H1 (cell line): ENCODE results near the gene TPPP. TPM values are rescaled to one million over a fixed set of nuclear protein-coding genes. Genes with fewer than 3 reads are reported as not detected.

Experiments
- EGR1 ChIP-seq: IDR thresholded peaks from 2 replicates; pipeline ENCODE4 v1.6.1; 2011; ENCODE audit warnings: low read depth, low read length, borderline replicate concordance
- FOSL1 ChIP-seq: IDR thresholded peaks from 2 replicates; pipeline ENCODE4 v1.6.1; 2011; ENCODE audit warnings: mild to moderate bottlenecking, low read depth, low read length, moderate library complexity; ENCODE audit not compliant: insufficient read depth
- MAFK ChIP-seq: IDR thresholded peaks from 2 replicates; pipeline ENCODE4 v1.6.1; 2012; ENCODE audit warnings: low read depth, mild to moderate bottlenecking, improper control_type of control experiment, low read length
- NRF1 ChIP-seq: IDR thresholded peaks from 2 replicates; pipeline ENCODE4 v1.6.1; 2011; ENCODE audit warnings: mild to moderate bottlenecking, low read depth, low read length, improper control_type of control experiment
- RFX5 ChIP-seq: IDR thresholded peaks from 2 replicates; pipeline ENCODE4 v1.6.1; 2011; ENCODE audit warnings: low read depth, low read length, improper control_type of control experiment, borderline replicate concordance
- TAF1 ChIP-seq: IDR thresholded peaks from 2 replicates; pipeline ENCODE4 v1.6.1; 2011; ENCODE audit warnings: mild to moderate bottlenecking, low read depth, low read length
- TBP ChIP-seq: IDR thresholded peaks from 2 replicates; pipeline ENCODE4 v1.6.1; 2011; ENCODE audit warnings: low read depth, low read length, improper control_type of control experiment
- ZNF274 ChIP-seq: IDR thresholded peaks from 2 replicates; pipeline ENCODE4 v1.7.0; 2012; ENCODE audit warnings: low read length, borderline replicate concordance; ENCODE audit errors: extremely low read depth
- polyA plus RNA-seq, 7 experiments: library from polyadenylated mRNA; depleted of rRNA in 3 of 7; stranded (reverse) in 5 of 7; unstranded in 2 of 7; fragments of >200 nt in 5 of 7; fragments of 200-250 nt in 2 of 7; gene quantifications; 1 replicate in 5 of 7; 2 replicates in 1 of 7; 4 replicates in 1 of 7; pipeline versions ENCODE4 v1.2.1 to v1.2.3, GENCODE V29; 2011 to 2013; ENCODE audit warnings: missing spikeins in 2 of 7, mixed read lengths in 2 of 7
- total RNA-seq: library from RNA; stranded (reverse); fragmentation: NEBNext Ultra II Directional; extraction: Animal tissue kit (Norgen Biotek cat#: 25700); gene quantifications from 2 replicates; pipeline ENCODE4 v1.2.1, GENCODE V29; 2021

The TPPP gene
- total and polyA plus RNA-seq, 2 of the 8 experiments (the other 6 are each of a cell fraction or from before 2014, with no cell fraction given): 0.36 to 0.93 TPM

- no peak for TF ChIP-seq RFX5
- no peak for TF ChIP-seq ZNF274
- TF ChIP-seq MAFK: no peak
- no peak for TF ChIP-seq FOSL1
- TF ChIP-seq TAF1: no peak
- no peak for TF ChIP-seq TBP
- no peak for TF ChIP-seq NRF1
- TF ChIP-seq EGR1: no peak
Measured at GRCh38 chr5:652773-653350, 40.3 kb downstream of the TPPP start (continued).
